ENCODE results near the gene HOXC6. TPM values are rescaled to one million over a fixed set of nuclear protein-coding genes. Genes with fewer than 3 reads are reported as not detected.

The HOXC6 gene
- total RNA-seq, 1 experiment from 2014 or later: 10.2 TPM

DNA sequence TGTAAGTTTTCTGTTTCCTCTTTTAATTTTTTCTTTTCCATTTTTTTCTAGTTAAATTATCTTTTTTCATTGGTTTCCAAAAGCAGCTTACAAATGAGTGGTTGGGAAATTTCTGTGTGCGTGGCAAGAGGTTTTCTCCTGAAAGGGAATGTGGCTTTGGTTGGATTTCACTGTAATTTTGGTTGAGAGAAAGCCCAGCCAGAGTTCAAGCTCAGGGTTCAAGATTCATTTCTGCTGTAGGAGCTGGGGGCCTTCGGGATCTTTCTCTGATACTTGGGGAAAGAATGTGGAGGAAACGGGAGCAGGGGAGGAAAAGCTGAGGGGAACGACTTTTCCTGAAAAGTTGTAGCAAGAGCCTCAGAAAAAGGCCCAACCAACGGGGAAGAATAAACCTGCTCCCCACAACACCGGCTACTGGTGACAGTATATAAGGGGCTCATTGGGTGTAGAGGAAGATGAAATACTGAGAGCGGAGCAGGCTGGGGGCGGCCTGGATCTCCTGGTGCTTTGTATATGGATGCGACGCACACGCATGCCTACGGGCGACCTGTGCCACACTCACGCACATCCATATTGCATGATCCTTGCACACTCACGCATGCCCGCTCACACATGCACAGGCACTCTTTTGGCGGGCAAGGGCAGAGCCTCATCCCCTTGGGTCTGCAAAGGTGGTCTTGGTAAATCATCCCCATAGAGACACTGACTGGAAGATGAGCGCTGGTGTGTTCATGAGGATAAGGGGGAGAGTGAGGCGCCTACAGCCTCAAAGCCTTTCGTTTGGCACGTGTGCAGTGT is 41.4 kb upstream of the HOXC6 start:
- BruUV-seq (replicated peaks): no TSS peak
- no peak overlapping the region for H3K4me3 ChIP-seq (ENCODE audit: low read depth, low read length)
- peaks cover 9% of the 10 kb centered on the region for H3K36me3 Mint-ChIP-seq (ENCODE audit: insufficient read depth, unreplicated experiment)
- TF ChIP-seq, protein P1, sequence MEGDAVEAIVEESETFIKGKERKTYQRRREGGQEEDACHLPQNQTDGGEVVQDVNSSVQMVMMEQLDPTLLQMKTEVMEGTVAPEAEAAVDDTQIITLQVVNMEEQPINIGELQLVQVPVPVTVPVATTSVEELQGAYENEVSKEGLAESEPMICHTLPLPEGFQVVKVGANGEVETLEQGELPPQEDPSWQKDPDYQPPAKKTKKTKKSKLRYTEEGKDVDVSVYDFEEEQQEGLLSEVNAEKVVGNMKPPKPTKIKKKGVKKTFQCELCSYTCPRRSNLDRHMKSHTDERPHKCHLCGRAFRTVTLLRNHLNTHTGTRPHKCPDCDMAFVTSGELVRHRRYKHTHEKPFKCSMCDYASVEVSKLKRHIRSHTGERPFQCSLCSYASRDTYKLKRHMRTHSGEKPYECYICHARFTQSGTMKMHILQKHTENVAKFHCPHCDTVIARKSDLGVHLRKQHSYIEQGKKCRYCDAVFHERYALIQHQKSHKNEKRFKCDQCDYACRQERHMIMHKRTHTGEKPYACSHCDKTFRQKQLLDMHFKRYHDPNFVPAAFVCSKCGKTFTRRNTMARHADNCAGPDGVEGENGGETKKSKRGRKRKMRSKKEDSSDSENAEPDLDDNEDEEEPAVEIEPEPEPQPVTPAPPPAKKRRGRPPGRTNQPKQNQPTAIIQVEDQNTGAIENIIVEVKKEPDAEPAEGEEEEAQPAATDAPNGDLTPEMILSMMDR (IDR thresholded peaks at IDR 0.05; ENCODE audit: insufficient read depth in 1 of 2, low read depth in 1 of 2, low read length in 1 of 2, severe bottlenecking in 1 of 2, unreplicated experiment in 1 of 2): no peak
- no peak overlapping the region for H3K4me3 Mint-ChIP-seq (ENCODE audit: unreplicated experiment)
- peaks cover 28% of the 10 kb centered on the region for H3K4me1 Mint-ChIP-seq (ENCODE audit: low read depth, unreplicated experiment)
- no peaks in the 10 kb centered on the region for H3K9me3 ChIP-seq
- no peaks in the 10 kb centered on the region for H3K27me3 ChIP-seq (replicated peaks; ENCODE audit: control insufficient read depth, insufficient read depth, low read length)
- DNase-seq: no peak
- intact Hi-C loops (cut with micrococcal nuclease; ENCODE audit: unreplicated experiment): no loop called here
- no peaks in the 10 kb centered on the region for H3K9me3 Mint-ChIP-seq (ENCODE audit: unreplicated experiment)
- peaks cover 42% of the 10 kb centered on the region for H3K4me1 ChIP-seq
- ChIA-PET CTCF (interaction anchor here (1.2 to 2.4 kb wide), 4 partner anchors 10 to 221 kb away, joined by 4 to 15 read pairs (median 8); partner anchors contain the start of gene HOXC13), POLR2A (no interaction called here)
- H3K36me3 ChIP-seq (ENCODE audit: control insufficient read depth, insufficient read depth, low read length): no peaks in the 10 kb centered on the region; the same call in 1 of the 2 replicates
- no peak overlapping the region for H3K27ac Mint-ChIP-seq (ENCODE audit: unreplicated experiment)
- H3K27me3 Mint-ChIP-seq (ENCODE audit: insufficient read depth, unreplicated experiment): no peaks in the 10 kb centered on the region

DNA sequence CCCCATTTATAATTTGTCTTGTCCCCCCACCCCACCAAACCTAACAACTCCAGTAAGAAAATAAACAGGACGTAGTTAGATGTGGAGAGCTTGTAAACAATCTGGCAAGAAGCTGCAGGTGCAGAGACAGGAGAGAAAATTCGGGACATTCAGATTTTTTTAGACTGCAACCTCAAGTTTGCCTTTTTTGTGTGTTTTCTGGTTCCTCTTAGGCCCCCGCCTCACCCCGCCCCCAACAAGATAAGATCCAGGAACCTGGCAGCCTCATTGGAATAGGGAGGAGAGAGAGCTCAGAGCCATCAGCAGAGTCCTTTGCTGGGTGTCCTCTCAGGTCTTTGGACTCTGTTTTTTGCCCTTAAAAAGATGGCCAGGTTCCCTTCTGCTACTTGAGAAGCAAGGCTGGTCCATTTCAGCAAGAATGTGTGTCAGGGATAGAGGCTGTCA is 40.4 kb upstream of the HOXC6 start:
- H3K4me1 Mint-ChIP-seq (ENCODE audit: low read depth, unreplicated experiment): peaks cover 28% of the 10 kb centered on the region

More for the DNA sequence above, 40.4 kb upstream of the HOXC6 start:
- H3K4me3 ChIP-seq (ENCODE audit: low read depth, low read length): no peak overlapping the region
- Mint-ChIP-seq H3K4me3 (ENCODE audit: unreplicated experiment) (no peak overlapping the region), H3K36me3 (ENCODE audit: insufficient read depth, unreplicated experiment) (peaks cover 9% of the 10 kb centered on the region), H3K27me3 (ENCODE audit: insufficient read depth, unreplicated experiment) (no peaks in the 10 kb centered on the region), H3K27ac (ENCODE audit: unreplicated experiment) (no peak overlapping the region), H3K9me3 (ENCODE audit: unreplicated experiment) (no peaks in the 10 kb centered on the region)
- TF ChIP-seq, protein P1 (IDR thresholded peaks at IDR 0.05; ENCODE audit: insufficient read depth in 1 of 2, low read depth in 1 of 2, low read length in 1 of 2, severe bottlenecking in 1 of 2, unreplicated experiment in 1 of 2): no peak
- H3K9me3 ChIP-seq: no peaks in the 10 kb centered on the region
- intact Hi-C loops (cut with micrococcal nuclease; ENCODE audit: unreplicated experiment): loop anchor here (2.0 kb wide), 1 partner anchor 221 kb away; no protein-coding TSS in a partner anchor
- ChIA-PET CTCF (interaction anchor here (0.5 to 1.9 kb wide), 15 partner anchors 9 to 1694 kb away, joined by 3 to 8 read pairs (median 4); partner anchors contain the start of gene HOXC8), POLR2A (interaction anchor here (0.6 kb wide), 1 partner anchor 186 kb away, joined by 8 read pairs; no protein-coding TSS in a partner anchor)
- H3K27me3 ChIP-seq (replicated peaks; ENCODE audit: control insufficient read depth, insufficient read depth, low read length): no peaks in the 10 kb centered on the region
- H3K4me1 ChIP-seq: peaks cover 42% of the 10 kb centered on the region
- no TSS peak for BruUV-seq (replicated peaks)
- no peak for DNase-seq
- H3K36me3 ChIP-seq (ENCODE audit: control insufficient read depth, insufficient read depth, low read length): no peaks in the 10 kb centered on the region
